Esophagus squamous epithelium (tissue), 5 donors: ENCODE data around the gene MOV10. TPM values are rescaled to one million over a fixed set of nuclear protein-coding genes. Genes with fewer than 3 reads are reported as not detected.

ENCODE experiments used
- DNase-seq: peaks from one replicate; lab custom pipeline; 2025; lab: John Stamatoyannopoulos, UW
- H3K27ac ChIP-seq, 4 donors: fragments of 200-600 bp; sonication (generic); one replicate each; pipeline ENCODE4 v1.5.1; 2016 to 2019; ENCODE audit warnings: mild to moderate bottlenecking in 1 of 4
- H3K27me3 ChIP-seq, 4 donors: fragments of 200-600 bp; sonication (generic); 1 replicate in 3 of 4; 2 replicates in 1 of 4; pipeline versions ENCODE4 v1.5.1 to v1.6.0; 2017 to 2021; ENCODE audit warnings: antibody characterized with exemption in 1 of 4
- H3K36me3 ChIP-seq, 3 donors: fragments of 200-600 bp; sonication (generic); one replicate each; pipeline ENCODE4 v1.5.1; 2016 to 2019
- H3K4me1 ChIP-seq, 3 donors: fragments of 200-600 bp; sonication (generic); one replicate each; pipeline ENCODE4 v1.5.1; 2017 to 2019
- H3K4me3 ChIP-seq, 4 donors: fragments of 200-600 bp; sonication (generic); 1 replicate in 3 of 4; 2 replicates in 1 of 4; pipeline ENCODE4 v1.5.1; 2016 to 2019; ENCODE audit warnings: mild to moderate bottlenecking in 2 of 4, moderate library complexity in 1 of 4
- H3K9me3 ChIP-seq, 3 donors: fragments of 200-600 bp; sonication (generic); one replicate each; pipeline ENCODE4 v1.5.1; 2016 to 2019
- CTCF ChIP-seq, 6 experiments: fragments of 450-650 bp in 4 of 6; fragments of 200-600 bp in 2 of 6; sonication (generic) in 2 of 6; IDR thresholded peaks; one replicate each; pipeline ENCODE4 v1.5.1; 2016 to 2019; ENCODE audit warnings: antibody characterized with exemption in 6 of 6, mild to moderate bottlenecking in 4 of 6, moderate library complexity in 4 of 6
- POLR2A ChIP-seq, 4 donors: fragments of 450-650 bp; IDR thresholded peaks; one replicate each; pipeline ENCODE4 v1.6.1; 2017; ENCODE audit warnings: antibody characterized with exemption in 4 of 4, mild to moderate bottlenecking in 4 of 4, moderate library complexity in 3 of 4
- WGBS, 2 donors: methylation state at CpG; one replicate each; pipeline ENCODE4 v1.1.5; 2018; 5-methylcytosine and 5-hydroxymethylcytosine counted together
- intact Hi-C: fragments of 100-400 bp; cut with DNase I; formaldehyde crosslinking; loops from one replicate; pipeline ENCODE4 v1.15.0; 2022
- total RNA-seq, 4 donors: library from RNA; depleted of rRNA; stranded (reverse); fragments of >200 nt; gene quantifications; one replicate each; pipeline ENCODE4 v1.1.0, GENCODE V29; 2016
- donor health status: DM: yes; HTN: yes; CAD: no.

Gene MOV10
- 10 to 100 TPM; 16.5 to 34.2 (median 28.9) TPM for total RNA-seq

GRCh38 chr1:112674440-112674985, at the start of gene MOV10:
Gene MOV10 (plus strand): TSS chr1:112674659. CDS start chr1:112674913, 254 bp downstream.
- TF ChIP-seq CTCF (IDR thresholded peaks at IDR 0.05): peak in 1 of 6 experiments; percentile 1
- TF ChIP-seq POLR2A (IDR thresholded peaks at IDR 0.05): no peak
- intact Hi-C loops: no loop called here
- Histone ChIP-seq H3K9me3 (no peaks in the 10 kb centered on the region), H3K4me3 (peak within 1 kb of the TSS; percentile 78 to 95 (median 86)), H3K27ac (peak within 1 kb of the TSS; percentile 90 to 96 (median 92)), H3K4me1 (peaks cover 8 to 56% (median 21%) of the 10 kb centered on the region in 3 donors), H3K27me3 (no peaks in the 10 kb centered on the region), H3K36me3 (peaks cover under 1 to 34% (median 8%) of the 10 kb centered on the region in 3 donors)
- WGBS, 2 donors: 0 to 2% methylated on average over 10 to 19 of the region's 30 CpGs
- peak; percentile 18 for DNase-seq

- Histone ChIP-seq H3K36me3 (peaks cover 0 to 33% (median 0%) of the 10 kb centered on the region in 3 donors), H3K27ac (no peak overlapping the region), H3K4me1 (peaks cover 8 to 100% (median 42%) of the 10 kb centered on the region in 3 donors), H3K4me3 (no peak overlapping the region), H3K9me3 (no peaks in the 10 kb centered on the region), H3K27me3 (no peaks in the 10 kb centered on the region)
- DNase-seq: no peak
- 86 to 100% methylated on average over 2 of the region's 2 CpGs for WGBS, 2 donors
- intact Hi-C loops: no loop called here
- TF ChIP-seq CTCF (IDR thresholded peaks at IDR 0.05) (no peak), POLR2A (IDR thresholded peaks at IDR 0.05) (no peak)
These were observed 48.8 kb upstream of the MOV10 start for GRCh38 chr1:112625696-112626095.

GRCh38 chr1:112626193-112626592, 48.3 kb upstream of the MOV10 start:
- H3K4me1 ChIP-seq: peaks cover 4 to 97% (median 37%) of the 10 kb centered on the region in 3 donors
- 86 to 87% methylated on average over 5 of the region's 5 CpGs for WGBS, 2 donors
- H3K27ac ChIP-seq: no peak overlapping the region
- no peak overlapping the region for H3K4me3 ChIP-seq
- no peaks in the 10 kb centered on the region for H3K9me3 ChIP-seq
- intact Hi-C loops: no loop called here
- no peak for DNase-seq
- TF ChIP-seq CTCF (IDR thresholded peaks at IDR 0.05): no peak
- H3K27me3 ChIP-seq: no peaks in the 10 kb centered on the region
- peaks cover 0 to 36% (median 0%) of the 10 kb centered on the region in 3 donors for H3K36me3 ChIP-seq

GRCh38 chr1:112626887-112627286, 47.6 kb upstream of the MOV10 start:
- no peak for TF ChIP-seq CTCF (IDR thresholded peaks at IDR 0.05)
- TF ChIP-seq POLR2A (IDR thresholded peaks at IDR 0.05): no peak
- Histone ChIP-seq H3K9me3 (no peaks in the 10 kb centered on the region), H3K27me3 (no peaks in the 10 kb centered on the region), H3K4me3 (no peak overlapping the region), H3K27ac (peak overlapping the region in 2 of 4 donors; percentile 62 to 78), H3K36me3 (peaks cover 0 to 39% (median 0%) of the 10 kb centered on the region in 3 donors), H3K4me1 (peaks cover 4 to 94% (median 30%) of the 10 kb centered on the region in 3 donors)
- no peak for DNase-seq
- intact Hi-C loops: no loop called here

GRCh38 chr1:112628516-112628915, 45.9 kb upstream of the MOV10 start:
- Histone ChIP-seq H3K27me3 (no peaks in the 10 kb centered on the region), H3K9me3 (no peaks in the 10 kb centered on the region), H3K4me3 (no peak overlapping the region), H3K36me3 (peaks cover 0 to 43% (median 0%) of the 10 kb centered on the region in 3 donors), H3K27ac (peak overlapping the region in 3 of 4 donors; percentile 22 to 78 (median 62)), H3K4me1 (peaks cover 4 to 86% (median 26%) of the 10 kb centered on the region in 3 donors)
- intact Hi-C loops: no loop called here
- 76 to 78% methylated on average over 2 of the region's 2 CpGs for WGBS, 2 donors
- no peak for TF ChIP-seq CTCF (IDR thresholded peaks at IDR 0.05)
- TF ChIP-seq POLR2A (IDR thresholded peaks at IDR 0.05): no peak
- no peak for DNase-seq
